Mucosa of descending colon (tissue), 3 donors: ENCODE measurements around the gene NELFB. TPM values are rescaled to one million over a fixed set of nuclear protein-coding genes. Genes with fewer than 3 reads are reported as not detected.

ENCODE experiments used
- ATAC-seq: fragments of 200-7000 bp; cut with Tn5 transposase; one replicate; pipeline ENCODE4 v1.9.1; 2020; ENCODE audit warnings: mild to moderate bottlenecking, moderate library complexity
- DNase-seq, 3 donors: peaks; one replicate each; pipeline ENCODE4 v3.0.0-alpha.2; 2020
- H3K36me3 ChIP-seq: fragments of 200-600 bp; one replicate; pipeline ENCODE4 v1.8.0; 2021; ENCODE audit warnings: low read depth, mild to moderate bottlenecking
- H3K4me1 ChIP-seq: fragments of 200-600 bp; one replicate; pipeline ENCODE4 v1.8.0; 2021; ENCODE audit warnings: low read depth, mild to moderate bottlenecking
- H3K4me3 ChIP-seq: fragments of 200-600 bp; one replicate; pipeline ENCODE4 v1.8.0; 2021; ENCODE audit warnings: mild to moderate bottlenecking
- H3K9me3 ChIP-seq: fragments of 200-600 bp; one replicate; pipeline ENCODE4 v1.8.0; 2021; ENCODE audit warnings: mild to moderate bottlenecking
- CTCF ChIP-seq: fragments of 200-600 bp; IDR thresholded peaks from one replicate; pipeline ENCODE4 v1.8.0; 2022; ENCODE audit warnings: antibody characterized with exemption, mild to moderate bottlenecking
- intact Hi-C, 2 donors: fragments of 100-400 bp; cut with DNase I in 1 of 2; cut with micrococcal nuclease in 1 of 2; formaldehyde crosslinking; loops; one replicate each; pipeline versions ENCODE4 v1.11.0 to v1.11.1; 2022; cut with DNase I, micrococcal nuclease
- total RNA-seq, 3 donors: library from RNA; stranded (reverse); fragmentation: NEBNext Ultra II Directional in 2 of 3; extraction: Animal tissue kit (Norgen Biotek cat#: 25700) in 2 of 3; gene quantifications; one replicate each; pipeline versions ENCODE4 v1.2.1 to v1.2.4, GENCODE V29; 2021 to 2023
- donor health status: DM: no; HTN: no; CAD: no; lungs with moderate emphysema.
- donor health status: DM: no; HTN: no; CAD: no.
- donor health status: DM: no; HTN: yes; CAD: no.

NELFB gene
- total RNA-seq, 3 donors from 2014 or later: 52.9 to 66.2 (median 60.5) TPM

GRCh38 chr9:137222190-137223077 is 32.7 kb upstream of the NELFB start, which contains the start of gene RNF208:
Gene RNF208 (minus strand): TSS chr9:137222240. CDS start chr9:137221212, 1,028 bp downstream.
- Histone ChIP-seq H3K9me3 (no peaks in the 10 kb centered on the region), H3K36me3 (no peaks in the 10 kb centered on the region), H3K4me3 (peak within 1 kb of the TSS; percentile 42), H3K4me1 (peaks cover 37% of the 10 kb centered on the region)
- intact Hi-C loops: no loop called here
- peak; percentile 19 for ATAC-seq
- TF ChIP-seq CTCF: no peak
- peak in 2 of 3 donors; percentile 38 to 74 for DNase-seq

GRCh38 chr9:137223078-137223970 is 31.8 kb upstream of the NELFB start:
- Histone ChIP-seq H3K36me3 (no peaks in the 10 kb centered on the region), H3K9me3 (no peaks in the 10 kb centered on the region), H3K4me1 (peaks cover 39% of the 10 kb centered on the region), H3K4me3 (peak overlapping the region; percentile 42)
- ATAC-seq (peak; percentile 85), DNase-seq (peak; percentile 97 to 98 (median 97))
- TF ChIP-seq CTCF: no peak
- intact Hi-C loops: no loop called here

- intact Hi-C loops: no loop called here
- H3K9me3 ChIP-seq: no peaks in the 10 kb centered on the region
- no peak for TF ChIP-seq CTCF
- DNase-seq: peak in 2 of 3 donors; percentile 38 to 63
- H3K36me3 ChIP-seq: no peaks in the 10 kb centered on the region
- ATAC-seq: no peak
- H3K4me3 ChIP-seq: no peak within 1 kb of the TSS
- peaks cover 41% of the 10 kb centered on the region for H3K4me1 ChIP-seq
These were observed 30.1 kb upstream of the NELFB start, which contains the start of gene CYSRT1 for GRCh38 chr9:137224830-137225694. Gene CYSRT1 (plus strand): TSS chr9:137225174. CDS start chr9:137225622, 448 bp downstream.

GRCh38 chr9:137225699-137226331 is 29.3 kb upstream of the NELFB start:
- H3K9me3 ChIP-seq: no peaks in the 10 kb centered on the region
- no peaks in the 10 kb centered on the region for H3K36me3 ChIP-seq
- no peak for DNase-seq
- peaks cover 42% of the 10 kb centered on the region for H3K4me1 ChIP-seq
- intact Hi-C loops: no loop called here
- H3K4me3 ChIP-seq: no peak overlapping the region
- TF ChIP-seq CTCF: no peak
- no peak for ATAC-seq
